Neural cell (in vitro differentiated cells): ENCODE results near the gene TAF1C.

Source experiments
- CTCF ChIP-seq: fragments of 450-650 bp; IDR thresholded peaks from 2 replicates; pipeline ENCODE4 v1.5.1; 2014; ENCODE audit warnings: antibody characterized with exemption, mild to moderate bottlenecking, moderate library complexity; ENCODE audit not compliant: poor library complexity, severe bottlenecking
- EP300 ChIP-seq: fragments of 450-650 bp; conservative IDR thresholded peaks from 2 replicates; pipeline ENCODE4 v1.6.1; 2014; ENCODE audit warnings: antibody characterized with exemption, mild to moderate bottlenecking, moderate library complexity; ENCODE audit not compliant: poor library complexity, severe bottlenecking
- EZH2 ChIP-seq: fragments of 200-600, 300-800 bp; shearing (Covaris generic), sonication (generic); IDR thresholded peaks from 2 replicates; pipeline ENCODE4 v1.6.1; 2014; ENCODE audit warnings: antibody characterized with exemption, low read length, borderline replicate concordance, mild to moderate bottlenecking; ENCODE audit not compliant: insufficient read depth, poor library complexity, severe bottlenecking
- POLR2AphosphoS5 ChIP-seq: IDR thresholded peaks from 2 replicates; pipeline ENCODE4 v1.6.1; 2012
- RAD21 ChIP-seq: fragments of 450-650 bp; conservative IDR thresholded peaks from 2 replicates; pipeline ENCODE4 v1.6.1; 2014; ENCODE audit warnings: antibody characterized with exemption, mild to moderate bottlenecking, moderate library complexity
- REST ChIP-seq: IDR thresholded peaks from 2 replicates; pipeline ENCODE4 v1.6.1; 2012; ENCODE audit warnings: borderline replicate concordance
- SMC3 ChIP-seq: fragments of 450-650 bp; conservative IDR thresholded peaks from 2 replicates; pipeline ENCODE4 v1.6.1; 2014; ENCODE audit warnings: antibody characterized with exemption, mild to moderate bottlenecking, moderate library complexity; ENCODE audit not compliant: poor library complexity
- TAF1 ChIP-seq: IDR thresholded peaks from 2 replicates; pipeline ENCODE4 v1.6.1; 2012; ENCODE audit warnings: low read depth

GRCh38 chr16:84182680-84183571 lies 3.9 kb downstream of the TAF1C start:
- TF ChIP-seq CTCF (no peak), POLR2AphosphoS5 (no peak), TAF1 (no peak), EP300 (no peak), EZH2 (no peak), SMC3 (no peak), RAD21 (no peak), REST (no peak)
